LNCaP clone FGC (cell line): ENCODE results near the gene GFER.

Experiments
- DNase-seq: peaks from one replicate; pipeline ENCODE4 v3.0.0-alpha.2; 2011; ENCODE audit warnings: low read depth
- H3K4me3 ChIP-seq: 2 replicates; pipeline ENCODE4 v1.5.1; 2011; ENCODE audit warnings: mild to moderate bottlenecking, low read depth, low read length, control low read depth
- CTCF ChIP-seq: IDR thresholded peaks from 2 replicates; pipeline ENCODE4 v1.5.1; 2012; ENCODE audit warnings: mild to moderate bottlenecking; ENCODE audit not compliant: control insufficient read depth, insufficient read depth; ENCODE audit errors: extremely low read depth

The GFER gene

GRCh38 chr16:1964506-1965395 is 19.2 kb upstream of the GFER start, which contains the start of gene RPS2:
TSS of gene RPS2 (minus strand) at chr16:1964826. CDS start at chr16:1964625, 201 bp downstream.
- H3K4me3 ChIP-seq = peak within 1 kb of the TSS; percentile 96
- peak; percentile 93 for DNase-seq
- no peak for TF ChIP-seq CTCF

DNA sequence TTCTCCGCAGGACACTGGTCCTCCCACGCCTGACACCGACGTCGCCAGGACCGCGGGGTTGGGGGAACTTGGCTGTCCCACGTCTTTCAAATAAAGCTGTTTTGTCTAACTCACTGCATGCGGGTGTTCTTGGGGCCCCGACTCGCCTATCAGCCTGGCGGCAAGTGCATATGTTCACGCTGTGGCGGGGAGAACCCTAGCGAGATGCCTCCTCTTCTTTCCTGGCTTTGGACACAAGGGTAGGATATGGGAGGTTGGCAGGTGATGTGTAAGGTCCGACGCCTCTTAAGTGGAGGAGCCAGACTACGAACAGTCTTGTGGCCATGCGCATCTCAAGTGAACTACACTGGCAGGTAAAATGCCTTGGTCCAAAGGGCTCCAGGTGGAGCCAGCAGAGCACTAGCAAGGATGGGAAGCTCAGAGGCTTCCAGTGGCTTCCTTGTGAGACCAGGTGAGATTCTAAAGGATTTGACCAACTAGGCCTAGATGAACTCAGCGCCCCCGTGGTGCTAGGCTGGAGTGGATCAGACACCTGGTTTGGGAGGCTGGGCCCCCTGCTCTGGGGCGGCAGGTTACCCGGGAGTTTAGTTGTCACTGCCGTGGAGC is 18.5 kb upstream of the GFER start:
- DNase-seq = no peak
- TF ChIP-seq CTCF = no peak

DNA sequence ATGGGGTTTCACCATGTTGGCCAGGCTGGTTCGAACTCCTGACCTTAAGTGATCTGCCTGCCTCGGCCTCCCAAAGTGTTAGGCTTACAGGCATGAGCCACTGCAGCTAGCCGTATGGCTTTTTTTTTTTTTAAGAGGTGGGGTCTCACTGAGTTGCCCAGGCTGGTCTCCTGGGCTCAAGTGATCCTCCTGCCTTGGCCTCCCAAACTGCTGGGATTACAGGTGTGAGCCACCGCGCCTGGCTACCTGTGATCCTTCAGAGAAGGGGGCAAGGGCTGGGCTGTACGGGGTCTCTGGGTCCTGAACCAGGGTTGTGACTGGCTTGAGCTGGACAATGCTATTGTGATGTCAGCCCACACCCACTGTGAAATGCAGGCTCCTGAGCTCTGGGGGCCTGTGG is 17.5 kb upstream of the GFER start, which contains the start of gene RNF151:
RNF151 (plus strand) TSS at position 397 of the 400 bp plus-strand sequence. CDS start 26 bp downstream, outside the sequence.
- no peak for TF ChIP-seq CTCF
- peak within 1 kb of the TSS; percentile 96 for H3K4me3 ChIP-seq
- no peak for DNase-seq

More for the DNA sequence above, 18.5 kb upstream of the GFER start:
- H3K4me3 ChIP-seq = peak overlapping the region; percentile 96

GRCh38 chr16:1968146-1968953 is 15.6 kb upstream of the GFER start:
- DNase-seq = no peak
- TF ChIP-seq CTCF = no peak
- H3K4me3 ChIP-seq = no peak overlapping the region

DNA sequence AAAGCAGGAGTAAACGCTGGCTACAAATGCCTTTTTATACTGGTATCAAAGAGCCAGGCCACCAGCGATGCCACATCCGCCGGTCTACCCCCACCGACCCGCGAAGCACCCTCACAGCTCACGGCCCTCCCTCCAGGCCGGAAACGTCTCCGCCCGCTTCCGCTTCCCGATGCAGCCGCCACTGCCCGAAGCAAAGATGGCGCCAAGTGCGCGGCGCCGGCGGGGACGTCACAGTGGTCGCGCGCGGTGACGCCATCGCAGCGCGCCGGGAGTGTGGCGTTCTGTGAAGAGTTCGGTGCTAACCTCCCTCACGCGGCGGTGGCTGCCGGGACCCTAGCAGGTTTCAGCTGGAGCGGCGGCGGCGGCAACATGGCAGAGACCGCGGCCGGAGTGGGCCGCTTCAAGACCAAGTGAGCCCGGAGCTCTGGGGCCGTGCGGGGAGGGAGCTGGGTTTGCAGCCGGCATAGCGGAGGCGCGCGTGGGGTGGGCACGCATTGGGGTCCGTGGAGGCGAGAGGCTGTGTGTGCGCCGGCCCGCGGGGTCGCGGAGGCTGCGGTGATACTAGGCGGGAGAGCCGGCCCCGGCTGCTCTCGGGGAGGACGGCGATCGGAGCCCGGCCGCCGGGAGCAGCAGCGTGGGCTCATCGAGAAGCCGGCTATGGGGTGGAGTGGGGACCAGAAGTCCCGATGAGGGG is 12.1 kb upstream of the GFER start, which contains the start of gene TBL3:
TBL3 (plus strand) TSS at position 258 of the 694 bp plus-strand sequence; CDS start at position 370, 112 bp downstream.
- 0 out of 2 replicates have a peak, but pooled peaks have one; percentile 8 for TF ChIP-seq CTCF
- peak within 1 kb of the TSS; percentile 95 for H3K4me3 ChIP-seq
- peak; percentile 75 for DNase-seq

- DNase-seq = no peak
- no peak for TF ChIP-seq CTCF
- H3K4me3 ChIP-seq = peak overlapping the region; percentile 95
Measured at GRCh38 chr16:1972490-1972877, 11.5 kb upstream of the GFER start.
